ENCODE results near the gene FGF14.

The FGF14 gene

GRCh38 chr13:101707659-101708058 lies 694.2 kb downstream of the FGF14 start:
- Histone ChIP-seq H3K36me3 (replicated peaks) (peaks cover 13% of the 10 kb centered on the region), H3K27ac (no peak overlapping the region), H3K4me3 (ENCODE audit: low read depth, low read length) (no peak overlapping the region), H3K27me3 (replicated peaks) (no peaks in the 10 kb centered on the region)
- in situ Hi-C loops (cut with HindIII; ENCODE audit: low pct_ligation_motif_present, low sequenced_read_pairs) = no loop called here
- no peak for TF ChIP-seq CTCF (IDR thresholded peaks at IDR 0.05; ENCODE audit: low read depth, low read length, missing control alignments)
- no peak for DNase-seq

GRCh38 chr13:101706651-101707050 lies 695.2 kb downstream of the FGF14 start:
- no peaks in the 10 kb centered on the region for H3K27me3 ChIP-seq (replicated peaks)
- peak; percentile 84 for DNase-seq
- in situ Hi-C loops (cut with HindIII; ENCODE audit: low pct_ligation_motif_present, low sequenced_read_pairs) = no loop called here
- H3K4me3 ChIP-seq (ENCODE audit: low read depth, low read length) = no peak overlapping the region
- TF ChIP-seq CTCF (IDR thresholded peaks at IDR 0.05; ENCODE audit: low read depth, low read length, missing control alignments) = no peak
- peaks cover 13% of the 10 kb centered on the region for H3K36me3 ChIP-seq (replicated peaks)
- H3K27ac ChIP-seq = peak overlapping the region; percentile 16

DNA sequence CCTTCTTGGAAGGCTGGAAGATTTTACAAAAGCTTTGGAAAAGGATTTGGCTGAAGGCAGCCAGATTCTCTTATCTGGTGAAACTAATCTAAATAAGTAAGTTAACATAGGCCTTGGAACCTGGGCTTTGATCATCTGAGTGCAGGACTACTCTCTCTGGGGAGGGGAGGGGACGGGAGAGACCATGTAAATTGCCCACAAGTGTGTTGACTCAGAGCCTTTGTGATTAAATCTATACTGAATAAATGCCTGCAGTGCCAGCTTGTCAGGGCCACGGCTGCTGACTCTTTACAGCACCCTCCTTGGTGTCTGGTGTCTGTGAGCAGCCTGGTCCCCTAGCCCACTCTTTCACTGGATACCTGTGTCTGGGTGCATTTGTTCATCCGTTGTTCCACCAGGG lies 698.0 kb downstream of the FGF14 start:
- Histone ChIP-seq H3K36me3 (replicated peaks) (peaks cover 8% of the 10 kb centered on the region), H3K4me3 (ENCODE audit: low read depth, low read length) (no peak overlapping the region), H3K27me3 (replicated peaks) (no peaks in the 10 kb centered on the region), H3K27ac (no peak overlapping the region)
- TF ChIP-seq CTCF (IDR thresholded peaks at IDR 0.05; ENCODE audit: low read depth, low read length, missing control alignments) = no peak
- DNase-seq = no peak
- in situ Hi-C loops (cut with HindIII; ENCODE audit: low pct_ligation_motif_present, low sequenced_read_pairs) = no loop called here

DNA sequence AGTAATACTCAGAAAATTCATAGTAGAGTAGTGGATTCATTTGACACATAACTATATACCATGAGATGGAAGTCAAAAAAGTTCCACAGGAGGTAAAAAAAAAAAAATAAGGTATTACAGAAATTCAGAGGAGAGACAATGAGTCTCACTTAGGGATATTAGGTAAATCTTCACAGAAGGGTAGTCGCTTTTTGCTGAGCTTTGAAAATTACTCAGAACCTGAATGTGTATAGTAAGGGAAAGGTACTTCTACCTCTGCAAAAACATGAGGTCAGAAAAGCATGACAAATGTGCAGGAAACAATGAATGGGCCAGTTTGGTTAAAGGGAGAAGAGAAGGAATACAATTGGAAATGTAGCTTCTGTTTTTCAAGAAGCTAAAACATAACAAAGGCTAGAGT lies 698.8 kb downstream of the FGF14 start:
- in situ Hi-C loops (cut with HindIII; ENCODE audit: low pct_ligation_motif_present, low sequenced_read_pairs) = no loop called here
- no peaks in the 10 kb centered on the region for H3K27me3 ChIP-seq (replicated peaks)
- H3K27ac ChIP-seq = no peak overlapping the region
- TF ChIP-seq CTCF (IDR thresholded peaks at IDR 0.05; ENCODE audit: low read depth, low read length, missing control alignments) = no peak
- peaks cover under 1% of the 10 kb centered on the region for H3K36me3 ChIP-seq (replicated peaks)
- no peak for DNase-seq
- no peak overlapping the region for H3K4me3 ChIP-seq (ENCODE audit: low read depth, low read length)

- H3K36me3 ChIP-seq (replicated peaks) = peaks cover 7% of the 10 kb centered on the region
- TF ChIP-seq CTCF (IDR thresholded peaks at IDR 0.05; ENCODE audit: low read depth, low read length, missing control alignments) = no peak
- in situ Hi-C loops (cut with HindIII; ENCODE audit: low pct_ligation_motif_present, low sequenced_read_pairs) = no loop called here
- peak; percentile 53 for DNase-seq
- H3K27ac ChIP-seq = no peak overlapping the region
- no peak overlapping the region for H3K4me3 ChIP-seq (ENCODE audit: low read depth, low read length)
- no peaks in the 10 kb centered on the region for H3K27me3 ChIP-seq (replicated peaks)
These were observed 701.2 kb downstream of the FGF14 start for GRCh38 chr13:101700598-101700997.

GRCh38 chr13:101698400-101698799 lies 703.4 kb downstream of the FGF14 start:
- Histone ChIP-seq H3K4me3 (ENCODE audit: low read depth, low read length) (no peak overlapping the region), H3K27ac (no peak overlapping the region), H3K27me3 (replicated peaks) (no peaks in the 10 kb centered on the region), H3K36me3 (replicated peaks) (peaks cover 7% of the 10 kb centered on the region)
- no peak for DNase-seq
- no peak for TF ChIP-seq CTCF (IDR thresholded peaks at IDR 0.05; ENCODE audit: low read depth, low read length, missing control alignments)
- in situ Hi-C loops (cut with HindIII; ENCODE audit: low pct_ligation_motif_present, low sequenced_read_pairs) = no loop called here

Measured in brain microvascular endothelial cell (primary cell).